A549 treated with Hydrocortisone at 1 μM for 4 hours (cell line): ENCODE results near the gene TIRAP. TPM values are rescaled to one million over a fixed set of nuclear protein-coding genes. Genes with fewer than 3 reads are reported as not detected.

Experiments
- total RNA-seq: library from RNA; stranded (reverse); fragments of 200-300 nt; extraction: Qiagen RNA extraction; gene quantifications from 5 replicates; pipeline ENCODE4 v1.2.3, GENCODE V29; 2022

The TIRAP gene, protein sequence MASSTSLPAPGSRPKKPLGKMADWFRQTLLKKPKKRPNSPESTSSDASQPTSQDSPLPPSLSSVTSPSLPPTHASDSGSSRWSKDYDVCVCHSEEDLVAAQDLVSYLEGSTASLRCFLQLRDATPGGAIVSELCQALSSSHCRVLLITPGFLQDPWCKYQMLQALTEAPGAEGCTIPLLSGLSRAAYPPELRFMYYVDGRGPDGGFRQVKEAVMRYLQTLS
- 5.4 to 7.3 TPM (median 6.2 TPM) in 5 replicates for total RNA-seq

DNA sequence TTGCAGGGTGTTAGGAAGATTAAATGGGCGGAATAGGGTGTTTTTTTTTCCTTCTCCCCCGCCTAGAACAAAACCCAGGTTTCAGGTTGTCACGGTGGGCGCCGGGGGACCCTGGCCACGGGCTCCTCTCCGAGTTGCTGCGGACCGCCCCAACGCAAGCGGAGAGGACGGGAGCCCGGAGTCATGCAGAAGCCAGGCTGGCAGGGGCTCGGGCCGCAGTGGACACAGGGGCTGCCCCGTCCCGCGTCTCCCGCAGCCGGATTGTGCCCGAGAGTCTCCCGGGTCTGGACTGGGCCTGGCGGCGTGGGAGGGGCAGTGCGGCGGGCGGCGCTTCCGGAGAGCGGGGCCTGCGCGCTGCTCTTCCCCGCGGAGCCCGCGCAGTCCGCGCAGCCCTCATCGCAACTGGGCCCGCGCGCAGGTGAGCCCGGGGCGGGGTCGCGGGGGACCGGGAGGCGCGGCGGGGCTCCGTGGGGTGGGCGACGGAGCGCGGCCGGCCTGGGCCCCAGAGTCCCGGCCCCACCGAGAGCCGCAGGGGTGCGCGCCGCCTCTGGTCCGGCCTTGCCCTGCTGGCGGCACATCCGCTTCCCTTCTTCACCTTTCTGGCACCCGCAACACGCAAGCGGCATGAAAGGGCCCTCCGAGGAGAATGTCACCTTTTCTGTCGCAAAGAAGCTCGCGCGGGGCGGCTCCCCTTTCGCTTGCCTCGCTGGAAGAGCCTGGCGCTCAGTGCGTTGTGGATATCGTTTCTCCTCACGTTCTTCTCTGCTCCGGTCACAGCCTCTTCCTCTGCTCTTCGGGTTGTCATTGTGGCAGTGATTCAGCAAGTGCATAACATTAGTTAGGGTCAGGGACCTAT, at the start of gene TIRAP:
Gene TIRAP (plus strand): TSS at position 358 of the 856 bp plus-strand sequence. CDS start 7,802 bp downstream, outside the sequence.

DNA sequence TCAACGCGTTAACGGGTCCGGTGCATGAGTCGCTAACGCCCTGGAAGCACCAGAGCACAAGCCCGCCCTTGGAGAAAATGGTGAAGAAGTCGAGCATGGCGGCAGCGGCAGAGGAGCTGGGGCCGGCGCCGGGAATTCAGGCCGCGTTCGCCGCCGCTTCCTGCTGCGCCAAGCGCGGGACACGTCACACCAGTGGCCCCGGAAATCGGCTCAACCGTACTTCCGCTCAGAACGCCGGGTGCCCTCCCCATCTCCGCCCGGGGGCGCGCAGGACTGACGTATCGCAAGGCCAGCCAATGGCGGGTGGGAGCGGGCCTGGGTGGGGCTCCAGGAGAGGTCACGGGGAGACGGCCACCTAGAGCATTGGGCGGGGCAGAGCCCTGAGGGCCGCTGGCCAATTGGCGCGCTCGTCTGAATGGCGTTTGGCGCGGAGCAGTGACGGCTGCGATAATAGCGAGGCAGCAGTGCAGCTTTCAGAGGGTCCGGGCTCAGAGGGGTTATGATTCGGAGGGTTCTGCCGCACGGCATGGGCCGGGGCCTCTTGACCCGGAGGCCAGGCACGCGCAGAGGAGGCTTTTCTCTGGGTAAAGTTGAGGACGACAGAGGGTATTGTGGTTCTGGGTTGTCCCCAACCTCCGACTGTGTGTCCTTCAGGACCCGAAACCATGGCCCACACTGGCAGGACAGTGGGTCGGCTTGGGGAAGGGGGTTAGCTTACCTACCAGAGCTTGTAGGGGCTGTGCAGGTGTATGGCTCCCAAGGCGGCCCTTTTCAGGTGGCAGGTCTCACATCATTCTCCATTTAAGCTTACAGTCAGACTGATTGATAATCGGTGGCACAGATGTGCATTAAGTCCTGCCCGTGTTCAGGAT, 13.9 kb upstream of the TIRAP start, which contains the start of the genes FOXRED1 and SRPRA:
Gene FOXRED1 (plus strand): TSS at position 447 of the 872 bp plus-strand sequence. CDS start 53 bp downstream, at position 500.
Gene SRPRA (minus strand): TSS at position 188 of the 872 bp plus-strand sequence. CDS start 91 bp downstream, at position 97.

GRCh38 chr11:126303623-126304456, 20.9 kb downstream of the TIRAP start, which contains the start of gene DCPS:
Gene DCPS (plus strand): TSS chr11:126304060. CDS start chr11:126304081, 21 bp downstream.

Other genes starting within 250 kb of the TIRAP start
- 1.6 to 2.5 TPM (median 2.0 TPM) in 5 replicates for gene CDON, start 220.2 kb upstream of the TIRAP start, total RNA-seq
- gene RPUSD4, start 71.4 kb upstream of the TIRAP start, total RNA-seq = 16.3 to 18.3 TPM (median 17.0 TPM) in 5 replicates
- gene FAM118B, start 71.3 kb upstream of the TIRAP start, total RNA-seq = 14.4 to 18.4 TPM (median 15.8 TPM) in 5 replicates
- 57.3 to 65.2 TPM (median 59.8 TPM) in 5 replicates for gene SRPRA, start 14.2 kb upstream of the TIRAP start, total RNA-seq
- 22.1 to 24.3 TPM (median 22.7 TPM) in 5 replicates for gene FOXRED1, start 13.9 kb upstream of the TIRAP start, total RNA-seq
- gene DCPS, start 21.0 kb downstream of the TIRAP start, total RNA-seq = 17.3 to 18.5 TPM (median 17.5 TPM) in 5 replicates
- gene ST3GAL4, start 72.6 kb downstream of the TIRAP start, total RNA-seq = 28.3 to 31.3 TPM (median 28.9 TPM) in 5 replicates